ACHN (cell line): ENCODE measurements around the gene TMEM258.
A peak's percentile ranks its signal among the peaks of the same experiment; 100 is the strongest.

Experiments
- DNase-seq: peaks from one replicate; pipeline ENCODE4 v3.0.0-alpha.2; 2015
- in situ Hi-C: cut with HindIII; loops from 2 replicates; pipeline ENCODE4 v1.10.0; 2017; ENCODE audit warnings: low sequenced_read_pairs, low pct_ligation_motif_present, low pct_unique_long_range_greater_than_20kb

The TMEM258 gene

GRCh38 chr11:61792310-61793082, at the start of gene TMEM258, which contains the start of gene FEN1:
TSS of gene TMEM258 (minus strand) at chr11:61792599. CDS start at chr11:61792558, 41 bp downstream.
TSS of gene FEN1 (plus strand) at chr11:61792911. CDS start at chr11:61795362, 2,451 bp downstream.
- in situ Hi-C loops = no loop called here
- DNase-seq = peak; percentile 89

- in situ Hi-C loops = no loop called here
- DNase-seq = no peak
These were observed 49.5 kb upstream of the TMEM258 start for GRCh38 chr11:61841636-61842527.

GRCh38 chr11:61840371-61840770, 48.0 kb upstream of the TMEM258 start:
- DNase-seq = no peak

GRCh38 chr11:61839742-61840141, 47.3 kb upstream of the TMEM258 start:
- in situ Hi-C loops = no loop called here
- DNase-seq = no peak

More at GRCh38 chr11:61840371-61840770, 48.0 kb upstream of the TMEM258 start:
- in situ Hi-C loops = no loop called here

- in situ Hi-C loops = no loop called here
- no peak for DNase-seq
These were observed 46.5 kb upstream of the TMEM258 start for GRCh38 chr11:61838921-61839320.

GRCh38 chr11:61838501-61838900, 46.1 kb upstream of the TMEM258 start:
- DNase-seq = no peak
- in situ Hi-C loops = no loop called here

GRCh38 chr11:61837411-61838005, 45.1 kb upstream of the TMEM258 start:
- DNase-seq = no peak
- in situ Hi-C loops = no loop called here

- in situ Hi-C loops = no loop called here
- DNase-seq = no peak
These were observed 43.8 kb upstream of the TMEM258 start for GRCh38 chr11:61836193-61836592.

- in situ Hi-C loops = no loop called here
- no peak for DNase-seq
These were observed 42.1 kb upstream of the TMEM258 start for GRCh38 chr11:61834278-61835048.

- DNase-seq = no peak
- in situ Hi-C loops = no loop called here
These were observed 41.5 kb upstream of the TMEM258 start for GRCh38 chr11:61833926-61834277.

GRCh38 chr11:61833471-61833870, 41.1 kb upstream of the TMEM258 start:
- no peak for DNase-seq
- in situ Hi-C loops = no loop called here

DNA sequence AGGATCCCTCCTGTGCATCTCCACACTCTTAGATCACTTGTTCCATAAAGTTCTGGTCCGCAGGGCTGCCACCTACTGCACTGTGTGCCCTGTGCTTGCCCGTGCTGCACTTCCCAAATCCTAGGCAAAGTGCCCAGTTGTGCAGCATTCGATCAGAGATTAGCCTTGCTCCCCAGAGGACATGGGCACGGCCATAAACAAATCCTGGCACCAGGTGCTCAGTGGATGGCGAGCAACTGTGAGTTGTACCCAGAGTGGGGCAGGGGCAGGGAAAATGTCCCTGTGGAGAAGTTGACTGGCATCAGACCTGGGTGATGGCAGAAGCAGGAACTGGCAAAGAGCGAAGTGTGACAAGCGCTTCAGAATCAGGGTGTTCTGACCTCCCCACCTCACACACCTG, 40.4 kb upstream of the TMEM258 start:
- in situ Hi-C loops = no loop called here
- no peak for DNase-seq

- DNase-seq = no peak
- in situ Hi-C loops = no loop called here
These were observed 39.8 kb upstream of the TMEM258 start for GRCh38 chr11:61832207-61832606.

DNA sequence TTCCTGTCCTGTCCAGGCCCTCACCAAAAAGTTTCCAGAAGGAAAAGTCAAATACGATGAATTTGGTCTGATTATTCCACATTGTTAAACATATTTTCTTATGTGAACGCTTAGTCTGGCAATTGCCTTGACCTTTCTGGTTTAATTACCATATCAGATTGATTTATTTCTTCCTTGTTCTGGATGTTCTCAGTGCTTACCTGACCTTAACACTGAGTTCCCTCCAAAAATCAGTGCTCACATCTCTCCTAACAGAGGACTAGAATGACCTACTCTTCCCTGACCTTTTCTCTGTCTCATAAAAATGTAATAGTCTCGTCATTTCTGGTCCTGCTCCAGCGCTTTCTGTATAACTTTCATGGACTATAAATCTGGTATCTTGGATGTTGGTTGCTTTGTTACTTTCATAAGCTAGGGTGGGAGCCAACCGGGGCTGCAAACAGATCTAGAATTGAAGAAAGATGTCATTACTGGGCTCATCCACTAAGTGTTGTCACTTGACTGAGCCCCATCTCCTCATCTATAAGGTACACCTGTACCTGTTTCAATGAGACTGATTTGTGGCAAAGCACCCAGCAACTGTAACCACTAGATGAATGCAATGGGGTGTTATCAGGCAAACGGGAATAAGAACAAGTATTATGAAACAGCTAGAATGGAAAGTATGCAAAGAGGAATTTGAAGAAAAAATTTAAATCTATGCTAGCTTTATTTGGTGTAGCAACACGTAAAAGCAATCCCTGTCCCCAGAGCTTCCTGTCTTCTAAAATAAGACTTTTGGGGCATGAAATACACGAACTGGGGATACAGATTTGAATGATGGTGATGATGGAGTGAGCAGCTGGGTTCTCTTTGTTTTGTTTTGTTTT, 38.1 kb upstream of the TMEM258 start:
- in situ Hi-C loops = no loop called here
- DNase-seq = no peak

- DNase-seq = no peak
- in situ Hi-C loops = no loop called here
These were observed 37.4 kb upstream of the TMEM258 start for GRCh38 chr11:61829806-61830205.

GRCh38 chr11:61828629-61829407, 36.4 kb upstream of the TMEM258 start:
- in situ Hi-C loops = no loop called here
- no peak for DNase-seq

DNA sequence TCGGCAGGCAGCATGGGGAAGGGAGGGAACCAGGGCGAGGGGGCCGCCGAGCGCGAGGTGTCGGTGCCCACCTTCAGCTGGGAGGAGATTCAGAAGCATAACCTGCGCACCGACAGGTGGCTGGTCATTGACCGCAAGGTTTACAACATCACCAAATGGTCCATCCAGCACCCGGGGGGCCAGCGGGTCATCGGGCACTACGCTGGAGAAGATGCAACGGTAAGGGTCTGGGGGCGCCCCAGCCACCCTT, 35.9 kb upstream of the TMEM258 start:
- no peak for DNase-seq
- in situ Hi-C loops = no loop called here
